ENCODE results near the gene SLC2A13. TPM values are rescaled to one million over a fixed set of nuclear protein-coding genes. Genes with fewer than 3 reads are reported as not detected.

SLC2A13 gene
- total and polyA plus RNA-seq, 4 experiments from 2014 or later, result 2.3 to 6.1 (median 4.2) TPM

DNA sequence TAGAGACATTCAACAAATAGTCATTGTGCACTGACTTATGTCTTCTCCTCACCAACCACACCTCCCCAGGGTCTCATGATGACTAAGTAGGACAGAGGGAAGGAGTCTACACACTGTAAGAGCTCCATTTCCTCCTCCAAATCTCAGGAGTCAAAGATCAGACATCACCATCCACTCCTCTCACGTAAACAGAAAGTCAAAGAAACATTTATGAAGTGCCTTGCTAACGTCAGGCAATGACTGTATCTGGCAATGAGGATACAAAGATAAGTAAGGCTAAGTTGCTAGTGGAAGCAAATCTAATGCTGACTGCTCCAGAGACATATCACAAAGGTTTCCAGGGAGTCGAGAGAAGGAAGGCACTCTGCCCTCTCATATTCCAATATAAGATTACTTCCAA, 88.9 kb downstream of the SLC2A13 start:
- Mint-ChIP-seq H3K9me3 (no peaks in the 10 kb centered on the region), H3K36me3 (no peaks in the 10 kb centered on the region), H3K4me1 (peaks cover 0 to 3% (median 1%) of the 10 kb centered on the region in 4 donors), H3K4me3 (no peak overlapping the region), H3K27me3 (no peaks in the 10 kb centered on the region), H3K27ac (no peak overlapping the region)
- ChIA-PET POLR2A (ENCODE audit: partially characterized antibody) (no interaction called here), CTCF (ENCODE audit: partially characterized antibody) (interaction anchor here (0.9 to 11.5 kb wide), 2 partner anchors 17 to 89 kb away, joined by 3 to 185 read pairs; partner anchors contain the start of gene SLC2A13)
- Histone ChIP-seq H3K4me3 (ENCODE audit: low read length in 2 of 2) (no peak overlapping the region), H3K36me3 (ENCODE audit: insufficient read depth, low read length) (no peaks in the 10 kb centered on the region), H3K27me3 (ENCODE audit: insufficient read depth, low read length) (no peaks in the 10 kb centered on the region), H3K9me3 (ENCODE audit: control insufficient read depth in 1 of 2, low read length in 2 of 2) (no peaks in the 10 kb centered on the region), H3K4me1 (ENCODE audit: insufficient read depth, low read length) (no peaks in the 10 kb centered on the region), H3K27ac (ENCODE audit: low read depth, low read length) (no peak overlapping the region)
- intact Hi-C loops (cut with micrococcal nuclease), result loop anchor here (10.0 kb wide), 1 partner anchor 298 kb away; no protein-coding TSS in a partner anchor
- no peak for DNase-seq

DNA sequence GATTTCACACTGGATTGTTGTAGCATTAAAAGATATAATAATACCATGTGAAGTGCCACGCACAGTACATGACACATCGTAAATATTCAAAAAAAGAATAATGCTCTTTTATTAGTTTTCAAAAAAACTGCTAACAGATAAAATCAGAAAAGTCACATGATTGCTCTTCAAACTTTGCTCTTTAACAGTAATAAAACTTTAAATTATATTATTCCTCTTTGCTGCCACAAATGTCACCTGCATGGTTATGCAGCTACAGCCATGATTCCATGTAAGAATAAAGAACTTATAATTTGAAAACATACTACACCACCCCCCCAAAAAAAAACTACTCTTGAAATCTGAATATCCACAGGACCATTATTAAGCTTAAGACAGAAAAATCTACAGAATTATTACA, 90.0 kb downstream of the SLC2A13 start:
- intact Hi-C loops (cut with micrococcal nuclease), result loop anchor here (10.0 kb wide), 1 partner anchor 299 kb away; no protein-coding TSS in a partner anchor
- CTCF ChIA-PET (ENCODE audit: partially characterized antibody), result interaction anchor here (0.9 to 11.5 kb wide), 2 partner anchors 18 to 90 kb away, joined by 3 to 185 read pairs; partner anchors contain the start of gene SLC2A13
- H3K9me3 ChIP-seq (ENCODE audit: control insufficient read depth in 1 of 2, low read length in 2 of 2), result no peaks in the 10 kb centered on the region
- no peak for DNase-seq
- peaks cover 9 to 11% (median 10%) of the 10 kb centered on the region in 4 donors for H3K4me1 Mint-ChIP-seq
- H3K9me3 Mint-ChIP-seq, result no peaks in the 10 kb centered on the region
- H3K4me1 ChIP-seq (ENCODE audit: insufficient read depth, low read length), result peaks cover 6% of the 10 kb centered on the region
- H3K27ac ChIP-seq (ENCODE audit: low read depth, low read length), result no peak overlapping the region
- H3K27me3 Mint-ChIP-seq, result no peaks in the 10 kb centered on the region
- POLR2A ChIA-PET (ENCODE audit: partially characterized antibody), result no interaction called here
- H3K27me3 ChIP-seq (ENCODE audit: insufficient read depth, low read length), result no peaks in the 10 kb centered on the region
- no peak overlapping the region for H3K4me3 Mint-ChIP-seq
- H3K27ac Mint-ChIP-seq, result no peak overlapping the region
- H3K36me3 Mint-ChIP-seq, result no peaks in the 10 kb centered on the region
- no peak overlapping the region for H3K4me3 ChIP-seq (ENCODE audit: low read length in 2 of 2)
- H3K36me3 ChIP-seq (ENCODE audit: insufficient read depth, low read length), result no peaks in the 10 kb centered on the region

DNA sequence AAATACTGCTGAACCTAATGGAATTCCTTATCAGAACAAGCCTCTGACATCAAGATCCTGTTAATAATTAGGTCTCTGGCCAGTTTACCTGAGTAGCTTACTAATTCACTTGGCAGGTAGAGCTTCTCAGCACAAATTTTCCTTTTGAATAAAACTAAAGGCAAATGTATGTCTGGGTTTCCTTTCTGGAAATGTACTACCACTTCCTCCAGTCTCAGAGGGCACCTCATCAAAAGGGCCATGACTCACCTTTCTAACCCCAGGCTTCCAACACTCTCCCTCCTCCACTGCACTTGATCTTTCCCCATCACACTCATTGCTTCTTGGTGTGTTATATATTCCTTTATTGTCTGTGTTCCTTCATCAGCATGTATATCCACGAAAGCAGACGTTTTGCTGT, 90.5 kb downstream of the SLC2A13 start:
- H3K27ac Mint-ChIP-seq, result no peak overlapping the region
- ChIA-PET POLR2A (ENCODE audit: partially characterized antibody) (no interaction called here), CTCF (ENCODE audit: partially characterized antibody) (interaction anchor here (11.5 kb wide), 1 partner anchor 90 kb away, joined by 185 read pairs; the partner anchor contains the start of gene SLC2A13)
- DNase-seq, result no peak
- Histone ChIP-seq H3K9me3 (ENCODE audit: control insufficient read depth in 1 of 2, low read length in 2 of 2) (no peaks in the 10 kb centered on the region), H3K4me1 (ENCODE audit: insufficient read depth, low read length) (peaks cover 6% of the 10 kb centered on the region), H3K36me3 (ENCODE audit: insufficient read depth, low read length) (no peaks in the 10 kb centered on the region), H3K27me3 (ENCODE audit: insufficient read depth, low read length) (no peaks in the 10 kb centered on the region), H3K27ac (ENCODE audit: low read depth, low read length) (no peak overlapping the region), H3K4me3 (ENCODE audit: low read length in 2 of 2) (no peak overlapping the region)
- H3K4me1 Mint-ChIP-seq, result peaks cover 10 to 14% (median 10%) of the 10 kb centered on the region in 4 donors
- no peaks in the 10 kb centered on the region for H3K36me3 Mint-ChIP-seq
- intact Hi-C loops (cut with micrococcal nuclease), result loop anchor here (10.0 kb wide), 1 partner anchor 299 kb away; no protein-coding TSS in a partner anchor
- no peaks in the 10 kb centered on the region for H3K9me3 Mint-ChIP-seq
- H3K27me3 Mint-ChIP-seq, result no peaks in the 10 kb centered on the region
- no peak overlapping the region for H3K4me3 Mint-ChIP-seq

DNA sequence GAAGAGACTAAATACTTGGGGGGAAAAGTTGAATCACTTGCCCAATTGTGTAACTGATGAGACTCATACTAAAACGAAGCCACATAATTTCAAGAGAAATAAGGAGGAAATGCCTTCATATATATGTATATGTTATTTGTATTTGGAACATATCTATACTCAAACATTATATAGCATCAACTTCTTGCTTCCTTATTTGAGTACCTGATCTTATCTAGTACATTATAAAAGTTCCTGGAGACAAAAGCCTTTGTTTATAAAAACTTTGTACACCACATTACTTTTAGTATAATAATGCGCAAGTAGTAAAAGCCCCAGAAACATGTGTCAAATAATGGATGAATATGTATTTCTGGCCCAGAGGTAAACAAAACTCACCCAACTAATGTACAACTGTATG, 92.0 kb downstream of the SLC2A13 start:
- Histone ChIP-seq H3K27ac (ENCODE audit: low read depth, low read length) (no peak overlapping the region), H3K4me1 (ENCODE audit: insufficient read depth, low read length) (peaks cover 6% of the 10 kb centered on the region), H3K27me3 (ENCODE audit: insufficient read depth, low read length) (no peaks in the 10 kb centered on the region), H3K36me3 (ENCODE audit: insufficient read depth, low read length) (no peaks in the 10 kb centered on the region), H3K4me3 (ENCODE audit: low read length in 2 of 2) (no peak overlapping the region), H3K9me3 (ENCODE audit: control insufficient read depth in 1 of 2, low read length in 2 of 2) (no peaks in the 10 kb centered on the region)
- no peaks in the 10 kb centered on the region for H3K36me3 Mint-ChIP-seq
- no peaks in the 10 kb centered on the region for H3K9me3 Mint-ChIP-seq
- no peak for DNase-seq
- H3K4me3 Mint-ChIP-seq, result no peak overlapping the region
- H3K27me3 Mint-ChIP-seq, result no peaks in the 10 kb centered on the region
- ChIA-PET CTCF (ENCODE audit: partially characterized antibody) (interaction anchor here (1.6 to 11.5 kb wide), 2 partner anchors 92 to 311 kb away, joined by 3 to 185 read pairs; partner anchors contain the start of gene SLC2A13), POLR2A (ENCODE audit: partially characterized antibody) (no interaction called here)
- intact Hi-C loops (cut with micrococcal nuclease), result loop anchor here (5.0 to 10.0 kb wide), 2 partner anchors 301 to 908 kb away; no protein-coding TSS in a partner anchor
- peaks cover 10 to 14% (median 10%) of the 10 kb centered on the region in 4 donors for H3K4me1 Mint-ChIP-seq
- peak overlapping the region in 1 of 7 donors; percentile 5 for H3K27ac Mint-ChIP-seq

DNA sequence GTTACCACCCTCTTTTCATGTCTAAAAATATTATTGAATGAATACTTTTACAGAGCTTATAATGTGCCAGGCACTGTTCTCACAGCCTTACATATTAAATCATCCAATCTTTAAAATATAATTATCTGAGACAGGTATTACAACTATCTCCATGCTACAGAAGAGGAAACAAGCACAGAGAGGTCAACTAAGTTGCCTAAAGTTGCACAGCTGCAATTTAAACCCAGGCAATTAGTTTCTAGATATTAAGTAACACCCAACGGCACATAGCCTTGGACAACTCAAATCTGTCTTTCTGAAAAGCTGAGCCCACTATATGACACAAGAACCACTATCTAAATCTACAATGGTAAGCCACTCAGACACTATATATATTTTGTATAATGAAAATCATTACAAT, 92.6 kb downstream of the SLC2A13 start:
- H3K4me1 ChIP-seq (ENCODE audit: insufficient read depth, low read length), result peaks cover 6% of the 10 kb centered on the region
- H3K27ac ChIP-seq (ENCODE audit: low read depth, low read length), result no peak overlapping the region
- POLR2A ChIA-PET (ENCODE audit: partially characterized antibody), result no interaction called here
- no peaks in the 10 kb centered on the region for H3K9me3 Mint-ChIP-seq
- no peak overlapping the region for H3K27ac Mint-ChIP-seq
- peaks cover 10 to 14% (median 10%) of the 10 kb centered on the region in 4 donors for H3K4me1 Mint-ChIP-seq
- intact Hi-C loops (cut with micrococcal nuclease), result loop anchor here (5.0 to 10.0 kb wide), 2 partner anchors 302 to 909 kb away; no protein-coding TSS in a partner anchor
- no peaks in the 10 kb centered on the region for H3K27me3 ChIP-seq (ENCODE audit: insufficient read depth, low read length)
- no peaks in the 10 kb centered on the region for H3K9me3 ChIP-seq (ENCODE audit: control insufficient read depth in 1 of 2, low read length in 2 of 2)
- H3K4me3 ChIP-seq (ENCODE audit: low read length in 2 of 2), result no peak overlapping the region
- H3K4me3 Mint-ChIP-seq, result no peak overlapping the region
- CTCF ChIA-PET (ENCODE audit: partially characterized antibody), result interaction anchor here (1.6 to 11.5 kb wide), 2 partner anchors 92 to 311 kb away, joined by 3 to 185 read pairs; partner anchors contain the start of gene SLC2A13
- H3K36me3 Mint-ChIP-seq, result no peaks in the 10 kb centered on the region
- DNase-seq, result no peak
- no peaks in the 10 kb centered on the region for H3K27me3 Mint-ChIP-seq
- H3K36me3 ChIP-seq (ENCODE audit: insufficient read depth, low read length), result no peaks in the 10 kb centered on the region

DNA sequence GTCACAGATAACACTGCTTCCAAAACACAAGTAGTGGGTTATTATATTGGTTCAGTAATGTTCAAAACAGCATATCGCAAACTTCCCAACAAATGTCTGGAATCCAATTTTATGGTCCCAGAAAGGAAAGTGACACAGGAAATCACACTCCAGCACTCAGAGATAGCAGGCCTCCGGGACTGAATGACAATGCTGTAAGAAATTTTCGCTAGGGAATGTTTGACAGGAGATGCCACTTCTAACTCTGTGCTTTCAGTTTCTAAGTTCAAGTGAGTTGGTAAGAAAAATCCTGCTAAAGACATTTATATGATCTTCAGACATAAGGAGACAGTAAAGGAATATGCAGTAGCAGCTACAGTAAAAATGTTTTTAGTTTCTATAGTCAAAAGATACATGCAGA, 93.2 kb downstream of the SLC2A13 start:
- POLR2A ChIA-PET (ENCODE audit: partially characterized antibody), result no interaction called here
- Mint-ChIP-seq H3K4me3 (no peak overlapping the region), H3K9me3 (no peaks in the 10 kb centered on the region), H3K36me3 (no peaks in the 10 kb centered on the region), H3K4me1 (peaks cover 10 to 14% (median 10%) of the 10 kb centered on the region in 4 donors), H3K27ac (peak overlapping the region in 1 of 7 donors; percentile 50), H3K27me3 (no peaks in the 10 kb centered on the region)
- H3K27ac ChIP-seq (ENCODE audit: low read depth, low read length), result no peak overlapping the region
- no peaks in the 10 kb centered on the region for H3K36me3 ChIP-seq (ENCODE audit: insufficient read depth, low read length)
- H3K4me3 ChIP-seq (ENCODE audit: low read length in 2 of 2), result no peak overlapping the region
- intact Hi-C loops (cut with micrococcal nuclease), result loop anchor here (5.0 to 10.0 kb wide), 2 partner anchors 302 to 910 kb away; no protein-coding TSS in a partner anchor
- peaks cover 6% of the 10 kb centered on the region for H3K4me1 ChIP-seq (ENCODE audit: insufficient read depth, low read length)
- H3K27me3 ChIP-seq (ENCODE audit: insufficient read depth, low read length), result no peaks in the 10 kb centered on the region
- no peaks in the 10 kb centered on the region for H3K9me3 ChIP-seq (ENCODE audit: control insufficient read depth in 1 of 2, low read length in 2 of 2)
- DNase-seq, result no peak
- CTCF ChIA-PET (ENCODE audit: partially characterized antibody), result interaction anchor here (1.6 to 11.5 kb wide), 3 partner anchors 26 to 312 kb away, joined by 3 to 185 read pairs (median 16); partner anchors contain the start of gene SLC2A13

DNA sequence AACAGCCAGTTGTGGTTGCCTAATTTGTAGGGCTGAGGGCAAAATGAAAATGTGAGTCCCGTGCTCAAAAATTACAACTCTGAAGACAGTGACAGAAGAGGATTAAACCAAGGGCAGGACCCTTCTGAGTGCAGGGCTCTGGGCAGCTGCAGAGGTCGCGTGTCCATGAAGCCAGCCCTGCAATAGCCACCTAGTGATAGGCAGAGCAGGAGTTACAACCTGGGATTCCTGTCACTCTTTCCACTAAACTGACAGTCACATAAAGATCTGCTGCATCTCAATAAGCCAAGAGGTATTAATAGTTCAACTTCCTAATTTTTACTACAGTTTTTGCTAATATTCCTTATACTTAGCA, 94.1 kb downstream of the SLC2A13 start:
- Histone ChIP-seq H3K4me1 (ENCODE audit: insufficient read depth, low read length) (peaks cover 6% of the 10 kb centered on the region), H3K27me3 (ENCODE audit: insufficient read depth, low read length) (no peaks in the 10 kb centered on the region), H3K36me3 (ENCODE audit: insufficient read depth, low read length) (no peaks in the 10 kb centered on the region), H3K27ac (ENCODE audit: low read depth, low read length) (no peak overlapping the region), H3K4me3 (ENCODE audit: low read length in 2 of 2) (peak overlapping the region in 1 of 2 donors; percentile 30), H3K9me3 (ENCODE audit: control insufficient read depth in 1 of 2, low read length in 2 of 2) (no peaks in the 10 kb centered on the region)
- Mint-ChIP-seq H3K27ac (peak overlapping the region in 2 of 7 donors; percentile 12 to 21), H3K36me3 (no peaks in the 10 kb centered on the region), H3K4me3 (peak overlapping the region; percentile 44 to 81 (median 76)), H3K9me3 (no peaks in the 10 kb centered on the region), H3K4me1 (peaks cover 10 to 14% (median 10%) of the 10 kb centered on the region in 4 donors), H3K27me3 (no peaks in the 10 kb centered on the region)
- intact Hi-C loops (cut with micrococcal nuclease), result loop anchor here (1.0 to 10.0 kb wide), 3 partner anchors 96 to 911 kb away; no protein-coding TSS in a partner anchor
- DNase-seq, result no peak
- CTCF ChIA-PET (ENCODE audit: partially characterized antibody), result interaction anchor here (0.6 to 11.5 kb wide), 25 partner anchors 9 to 1336 kb away, joined by 3 to 185 read pairs (median 4); partner anchors contain the start of gene SLC2A13
- POLR2A ChIA-PET (ENCODE audit: partially characterized antibody), result interaction anchor here (1.4 to 1.6 kb wide), 2 partner anchors 94 to 97 kb away, joined by 4 to 12 read pairs; partner anchors contain the start of gene SLC2A13
